Immature natural killer cell (primary cell): ENCODE results near the gene GCSAML. TPM values are rescaled to one million over a fixed set of nuclear protein-coding genes. Genes with fewer than 3 reads are reported as not detected.

Experiments
- DNase-seq, 3 donors: peaks; one replicate each; pipeline ENCODE4 v3.0.0; 2022; ENCODE audit warnings: mixed read lengths in 1 of 3
- H3K27ac Mint-ChIP-seq, 6 donors: one replicate each; pipeline ENCODE4 v1.8.0; 2020; ENCODE audit warnings: mixed read lengths in 6 of 6, mild to moderate bottlenecking in 5 of 6, inconsistent platforms in 4 of 6, moderate library complexity in 3 of 6
- H3K27me3 Mint-ChIP-seq, 3 donors: one replicate each; pipeline ENCODE4 v1.8.0; 2020 to 2021; ENCODE audit warnings: low read depth in 3 of 3, mild to moderate bottlenecking in 3 of 3, mixed read lengths in 3 of 3, moderate library complexity in 3 of 3, inconsistent platforms in 1 of 3
- H3K36me3 Mint-ChIP-seq, 3 donors: one replicate each; pipeline ENCODE4 v1.8.0; 2020; ENCODE audit warnings: mixed read lengths in 3 of 3, inconsistent platforms in 2 of 3, mild to moderate bottlenecking in 2 of 3
- H3K4me1 Mint-ChIP-seq, 2 donors: one replicate each; pipeline ENCODE4 v1.8.0; 2020; ENCODE audit warnings: inconsistent platforms in 2 of 2, mild to moderate bottlenecking in 2 of 2, mixed read lengths in 2 of 2, moderate library complexity in 1 of 2
- H3K4me3 Mint-ChIP-seq, 5 donors: one replicate each; pipeline ENCODE4 v1.8.0; 2020; ENCODE audit warnings: mild to moderate bottlenecking in 5 of 5, mixed read lengths in 5 of 5, inconsistent platforms in 3 of 5, moderate library complexity in 3 of 5
- H3K9me3 Mint-ChIP-seq, 6 donors: one replicate each; pipeline ENCODE4 v1.8.0; 2020; ENCODE audit warnings: mild to moderate bottlenecking in 6 of 6, mixed read lengths in 6 of 6, inconsistent platforms in 4 of 6, moderate library complexity in 3 of 6
- polyA plus RNA-seq, 3 donors: library from polyadenylated mRNA; unstranded; fragments of 300-500 nt; fragmentation: Illumina TruSeq; gene quantifications; one replicate each; pipeline ENCODE4 v1.2.3, GENCODE V29; 2021

Gene GCSAML
- polyA plus RNA-seq, 3 donors from 2014 or later, result 0.07 to 0.32 TPM; not detected in 1

DNA sequence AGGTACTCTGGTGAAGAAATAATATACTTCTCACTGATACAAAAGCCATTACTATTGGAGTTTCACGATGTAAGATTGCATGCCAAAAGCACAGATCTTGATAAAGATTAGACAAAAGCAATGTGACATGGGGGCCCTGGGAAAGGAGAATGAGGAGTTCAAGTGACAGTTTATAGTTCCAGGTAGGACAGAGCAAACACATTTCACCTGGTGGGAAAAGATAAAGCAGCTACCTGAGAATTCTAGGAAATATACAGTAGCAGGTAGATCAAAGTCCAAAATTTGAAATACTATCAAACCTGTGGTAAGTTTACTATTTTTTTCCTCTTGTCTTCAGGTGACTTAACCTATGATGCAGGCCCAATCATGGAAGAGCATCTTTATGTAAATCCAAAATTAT is 64.5 kb downstream of the GCSAML start:
- Mint-ChIP-seq H3K27me3 (peaks cover 0 to 4% (median 0%) of the 10 kb centered on the region in 3 donors), H3K4me1 (no peaks in the 10 kb centered on the region), H3K27ac (no peak overlapping the region), H3K4me3 (no peak overlapping the region), H3K36me3 (no peaks in the 10 kb centered on the region), H3K9me3 (peaks cover 0 to 6% (median 0%) of the 10 kb centered on the region in 6 donors)
- no peak for DNase-seq

DNA sequence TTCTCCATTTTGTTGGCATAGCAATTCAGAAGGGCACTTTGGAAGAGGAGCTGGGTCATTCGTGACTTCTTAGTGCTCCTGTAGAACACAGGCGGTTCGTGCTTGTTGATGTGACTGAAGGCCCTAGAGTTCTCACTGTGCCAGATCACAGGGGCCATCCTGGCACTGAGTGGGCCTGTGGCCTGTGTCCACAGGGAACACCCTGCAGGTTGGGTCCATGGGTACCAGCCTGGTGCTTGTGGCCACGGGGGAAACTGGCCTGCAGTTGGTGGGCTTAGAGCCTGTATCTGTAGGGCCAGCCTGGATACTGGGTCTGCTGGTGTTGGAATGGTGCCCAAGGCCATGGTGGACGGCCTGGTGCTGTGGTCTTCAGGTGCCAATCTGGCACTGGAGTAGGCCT is 65.7 kb downstream of the GCSAML start:
- Mint-ChIP-seq H3K27me3 (peaks cover 0 to 2% (median 0%) of the 10 kb centered on the region in 3 donors), H3K4me1 (no peaks in the 10 kb centered on the region), H3K36me3 (no peaks in the 10 kb centered on the region), H3K9me3 (peaks cover 0 to 6% (median 0%) of the 10 kb centered on the region in 6 donors), H3K27ac (no peak overlapping the region), H3K4me3 (no peak overlapping the region)
- DNase-seq, result no peak

Other genes with a start within 250 kb of the GCSAML start
- gene ZNF496, start 217.3 kb upstream of the GCSAML start, polyA plus RNA-seq, result 10 to 100 TPM in 2 of 3 donors, 1 to 10 TPM in 1; 2.7 to 11.0 (median 10.5) TPM
- 1 to 10 TPM in 2 of 3 donors, not detected in 1; 1.0 to 1.5 TPM for gene NLRP3, start 133.0 kb upstream of the GCSAML start, polyA plus RNA-seq
- not detected for gene OR2B11, start 91.0 kb upstream of the GCSAML start, polyA plus RNA-seq
- not detected for gene OR2C3, start 12.7 kb upstream of the GCSAML start, polyA plus RNA-seq
- not detected for gene OR2G2, start 39.2 kb downstream of the GCSAML start, polyA plus RNA-seq
- gene OR2G3, start 56.5 kb downstream of the GCSAML start, polyA plus RNA-seq, result not detected
- gene OR13G1, start 130.6 kb downstream of the GCSAML start, polyA plus RNA-seq, result not detected
- gene OR6F1, start 167.5 kb downstream of the GCSAML start, polyA plus RNA-seq, result not detected
- gene OR14K1, start 189.5 kb downstream of the GCSAML start, polyA plus RNA-seq, result not detected
- gene OR14A2, start 199.0 kb downstream of the GCSAML start, polyA plus RNA-seq, result not detected
- not detected for gene OR1C1, start 211.4 kb downstream of the GCSAML start, polyA plus RNA-seq